ENCODE measurements around the gene MEMO1.

GRCh38 chr2:31947871-31948270 lies 62.9 kb downstream of the MEMO1 start:
- TF ChIP-seq TEAD4 (IDR thresholded peaks at IDR 0.05) (no peak), ZBTB7A (IDR thresholded peaks at IDR 0.05; ENCODE audit: low read depth) (no peak), TAF1 (IDR thresholded peaks at IDR 0.05; ENCODE audit: low read depth) (no peak), REST (IDR thresholded peaks at IDR 0.05; ENCODE audit: low read depth) (no peak)
